ENCODE data around the gene IGFL4. TPM values are rescaled to one million over a fixed set of nuclear protein-coding genes. Genes with fewer than 3 reads are reported as not detected.

Gene IGFL4
- total and polyA plus RNA-seq, 10 of the 15 experiments (the other 5 are each of a cell fraction or from before 2014, with no cell fraction given) = not detected

DNA sequence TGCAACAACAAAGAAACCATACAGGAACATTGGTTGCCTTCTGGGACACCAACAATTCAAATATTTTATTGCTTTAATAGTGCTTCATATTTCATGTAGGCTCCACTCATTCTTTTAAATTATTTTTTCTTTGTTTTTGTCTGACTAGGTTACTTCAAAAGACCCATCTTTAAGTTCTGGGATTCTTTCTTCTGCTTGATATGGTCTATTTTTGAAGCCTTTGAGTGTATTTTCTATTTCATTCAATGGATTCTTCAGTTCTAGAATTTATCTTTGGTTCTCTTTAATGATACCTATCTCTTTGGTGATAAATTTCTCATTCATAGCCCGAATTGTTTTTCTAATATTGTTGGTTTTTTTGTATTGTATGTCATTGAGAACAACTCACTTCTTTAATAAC lies 45.1 kb upstream of the IGFL4 start:
- no peaks in the 10 kb centered on the region for H3K4me1 ChIP-seq (ENCODE audit: control insufficient read depth, insufficient read depth, low read length)
- no peak for FAIRE-seq
- H3K36me3 ChIP-seq (ENCODE audit: control insufficient read depth in 2 of 2, insufficient read depth in 2 of 2, low read length in 1 of 2) = no peaks in the 10 kb centered on the region
- in situ Hi-C loops (cut with MboI) (no loop called here), intact Hi-C loops (cut with micrococcal nuclease; ENCODE audit: unreplicated experiment) (no loop called here)
- no TSS peak for BruUV-seq (replicated peaks)
- H3K4me3 ChIP-seq = no peak overlapping the region
- H4K20me1 ChIP-seq (ENCODE audit: control insufficient read depth, insufficient read depth) = no peaks in the 10 kb centered on the region
- no peak for DNase-seq (ENCODE audit: low read depth, low spot score)
- ATAC-seq = no peak
- ChIA-PET SMC1A (ENCODE audit: uncharacterized antibody, unreplicated experiment) (no interaction called here), RAD21 (ENCODE audit: unreplicated experiment) (no interaction called here), POLR2A (no interaction called here), CTCF (interaction anchor here (0.9 kb wide), 1 partner anchor 102 kb away, joined by 3 read pairs; no protein-coding TSS in a partner anchor)
- H3K4me2 ChIP-seq (ENCODE audit: control insufficient read depth, insufficient read depth) = no peak overlapping the region
- peaks cover 0 to 3% of the 10 kb centered on the region in 2 experiments; a peak in 2 of 4 replicates for H3K27me3 ChIP-seq (replicated peaks in 1 of 2; ENCODE audit: control insufficient read depth in 2 of 2, insufficient read depth in 2 of 2, low read length in 1 of 2)
- no peak overlapping the region for H2AFZ ChIP-seq (ENCODE audit: control insufficient read depth, low read depth, low read length)
- peaks cover 3% of the 10 kb centered on the region; the same call in 1 of the 3 replicates for H3K9me3 ChIP-seq (replicated peaks; ENCODE audit: control insufficient read depth, insufficient read depth, low read length)
- 4% methylated on average over 1 of the region's 1 CpG for WGBS (ENCODE audit: insufficient coverage, insufficient replicate concordance, low lambda C conversion rate, missing lambda C conversion rate)
- no peaks in the 10 kb centered on the region for H3K79me2 ChIP-seq (ENCODE audit: control insufficient read depth, insufficient read depth, low read length)
- H3K9ac ChIP-seq (ENCODE audit: control insufficient read depth, insufficient read depth, low read length) = no peak overlapping the region
- H3K27ac ChIP-seq (ENCODE audit: control insufficient read depth, insufficient read depth) = no peak overlapping the region
- TF ChIP-seq, protein P1, sequence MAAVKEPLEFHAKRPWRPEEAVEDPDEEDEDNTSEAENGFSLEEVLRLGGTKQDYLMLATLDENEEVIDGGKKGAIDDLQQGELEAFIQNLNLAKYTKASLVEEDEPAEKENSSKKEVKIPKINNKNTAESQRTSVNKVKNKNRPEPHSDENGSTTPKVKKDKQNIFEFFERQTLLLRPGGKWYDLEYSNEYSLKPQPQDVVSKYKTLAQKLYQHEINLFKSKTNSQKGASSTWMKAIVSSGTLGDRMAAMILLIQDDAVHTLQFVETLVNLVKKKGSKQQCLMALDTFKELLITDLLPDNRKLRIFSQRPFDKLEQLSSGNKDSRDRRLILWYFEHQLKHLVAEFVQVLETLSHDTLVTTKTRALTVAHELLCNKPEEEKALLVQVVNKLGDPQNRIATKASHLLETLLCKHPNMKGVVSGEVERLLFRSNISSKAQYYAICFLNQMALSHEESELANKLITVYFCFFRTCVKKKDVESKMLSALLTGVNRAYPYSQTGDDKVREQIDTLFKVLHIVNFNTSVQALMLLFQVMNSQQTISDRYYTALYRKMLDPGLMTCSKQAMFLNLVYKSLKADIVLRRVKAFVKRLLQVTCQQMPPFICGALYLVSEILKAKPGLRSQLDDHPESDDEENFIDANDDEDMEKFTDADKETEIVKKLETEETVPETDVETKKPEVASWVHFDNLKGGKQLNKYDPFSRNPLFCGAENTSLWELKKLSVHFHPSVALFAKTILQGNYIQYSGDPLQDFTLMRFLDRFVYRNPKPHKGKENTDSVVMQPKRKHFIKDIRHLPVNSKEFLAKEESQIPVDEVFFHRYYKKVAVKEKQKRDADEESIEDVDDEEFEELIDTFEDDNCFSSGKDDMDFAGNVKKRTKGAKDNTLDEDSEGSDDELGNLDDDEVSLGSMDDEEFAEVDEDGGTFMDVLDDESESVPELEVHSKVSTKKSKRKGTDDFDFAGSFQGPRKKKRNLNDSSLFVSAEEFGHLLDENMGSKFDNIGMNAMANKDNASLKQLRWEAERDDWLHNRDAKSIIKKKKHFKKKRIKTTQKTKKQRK (IDR thresholded peaks at IDR 0.05; ENCODE audit: low read depth, low read length) = no peak
- TF ChIP-seq, protein P2, sequence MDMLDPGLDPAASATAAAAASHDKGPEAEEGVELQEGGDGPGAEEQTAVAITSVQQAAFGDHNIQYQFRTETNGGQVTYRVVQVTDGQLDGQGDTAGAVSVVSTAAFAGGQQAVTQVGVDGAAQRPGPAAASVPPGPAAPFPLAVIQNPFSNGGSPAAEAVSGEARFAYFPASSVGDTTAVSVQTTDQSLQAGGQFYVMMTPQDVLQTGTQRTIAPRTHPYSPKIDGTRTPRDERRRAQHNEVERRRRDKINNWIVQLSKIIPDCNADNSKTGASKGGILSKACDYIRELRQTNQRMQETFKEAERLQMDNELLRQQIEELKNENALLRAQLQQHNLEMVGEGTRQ (IDR thresholded peaks at IDR 0.05; ENCODE audit: borderline replicate concordance, low read depth, low read length) = no peak
- TF ChIP-seq BHLHE40 (IDR thresholded peaks at IDR 0.05; ENCODE audit: borderline replicate concordance in 1 of 2, low read depth in 2 of 2, low read length in 1 of 2) = no peak
- no peak for TF ChIP-seq CREB1 (IDR thresholded peaks at IDR 0.05; ENCODE audit: low read depth)
- TF ChIP-seq EP300 (IDR thresholded peaks at IDR 0.05; ENCODE audit: borderline replicate concordance in 1 of 2, control insufficient read depth in 1 of 2, low read depth in 2 of 2, low read length in 2 of 2) = no peak
- no peak for TF ChIP-seq RELA (IDR thresholded peaks at IDR 0.05; ENCODE audit: borderline replicate concordance, partially characterized antibody)
- TF ChIP-seq SMC3 (IDR thresholded peaks at IDR 0.05; ENCODE audit: borderline replicate concordance, low read length) = no peak
- TF ChIP-seq KAT2A (conservative IDR thresholded peaks at IDR 0.05; ENCODE audit: control insufficient read depth, low read depth, low read length) = no peak
- TF ChIP-seq, protein P3, sequence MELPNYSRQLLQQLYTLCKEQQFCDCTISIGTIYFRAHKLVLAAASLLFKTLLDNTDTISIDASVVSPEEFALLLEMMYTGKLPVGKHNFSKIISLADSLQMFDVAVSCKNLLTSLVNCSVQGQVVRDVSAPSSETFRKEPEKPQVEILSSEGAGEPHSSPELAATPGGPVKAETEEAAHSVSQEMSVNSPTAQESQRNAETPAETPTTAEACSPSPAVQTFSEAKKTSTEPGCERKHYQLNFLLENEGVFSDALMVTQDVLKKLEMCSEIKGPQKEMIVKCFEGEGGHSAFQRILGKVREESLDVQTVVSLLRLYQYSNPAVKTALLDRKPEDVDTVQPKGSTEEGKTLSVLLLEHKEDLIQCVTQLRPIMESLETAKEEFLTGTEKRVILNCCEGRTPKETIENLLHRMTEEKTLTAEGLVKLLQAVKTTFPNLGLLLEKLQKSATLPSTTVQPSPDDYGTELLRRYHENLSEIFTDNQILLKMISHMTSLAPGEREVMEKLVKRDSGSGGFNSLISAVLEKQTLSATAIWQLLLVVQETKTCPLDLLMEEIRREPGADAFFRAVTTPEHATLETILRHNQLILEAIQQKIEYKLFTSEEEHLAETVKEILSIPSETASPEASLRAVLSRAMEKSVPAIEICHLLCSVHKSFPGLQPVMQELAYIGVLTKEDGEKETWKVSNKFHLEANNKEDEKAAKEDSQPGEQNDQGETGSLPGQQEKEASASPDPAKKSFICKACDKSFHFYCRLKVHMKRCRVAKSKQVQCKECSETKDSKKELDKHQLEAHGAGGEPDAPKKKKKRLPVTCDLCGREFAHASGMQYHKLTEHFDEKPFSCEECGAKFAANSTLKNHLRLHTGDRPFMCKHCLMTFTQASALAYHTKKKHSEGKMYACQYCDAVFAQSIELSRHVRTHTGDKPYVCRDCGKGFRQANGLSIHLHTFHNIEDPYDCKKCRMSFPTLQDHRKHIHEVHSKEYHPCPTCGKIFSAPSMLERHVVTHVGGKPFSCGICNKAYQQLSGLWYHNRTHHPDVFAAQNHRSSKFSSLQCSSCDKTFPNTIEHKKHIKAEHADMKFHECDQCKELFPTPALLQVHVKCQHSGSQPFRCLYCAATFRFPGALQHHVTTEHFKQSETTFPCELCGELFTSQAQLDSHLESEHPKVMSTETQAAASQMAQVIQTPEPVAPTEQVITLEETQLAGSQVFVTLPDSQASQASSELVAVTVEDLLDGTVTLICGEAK (IDR thresholded peaks at IDR 0.05; ENCODE audit: borderline replicate concordance) = no peak
- TF ChIP-seq IRF4 (IDR thresholded peaks at IDR 0.05; ENCODE audit: low read depth, low read length) = no peak
- no peak for TF ChIP-seq CHD4 (IDR thresholded peaks at IDR 0.05)
- TF ChIP-seq EGR1 (IDR thresholded peaks at IDR 0.05; ENCODE audit: borderline replicate concordance in 1 of 2, low read depth in 2 of 2, low read length in 2 of 2) = no peak
- TF ChIP-seq, protein P4, sequence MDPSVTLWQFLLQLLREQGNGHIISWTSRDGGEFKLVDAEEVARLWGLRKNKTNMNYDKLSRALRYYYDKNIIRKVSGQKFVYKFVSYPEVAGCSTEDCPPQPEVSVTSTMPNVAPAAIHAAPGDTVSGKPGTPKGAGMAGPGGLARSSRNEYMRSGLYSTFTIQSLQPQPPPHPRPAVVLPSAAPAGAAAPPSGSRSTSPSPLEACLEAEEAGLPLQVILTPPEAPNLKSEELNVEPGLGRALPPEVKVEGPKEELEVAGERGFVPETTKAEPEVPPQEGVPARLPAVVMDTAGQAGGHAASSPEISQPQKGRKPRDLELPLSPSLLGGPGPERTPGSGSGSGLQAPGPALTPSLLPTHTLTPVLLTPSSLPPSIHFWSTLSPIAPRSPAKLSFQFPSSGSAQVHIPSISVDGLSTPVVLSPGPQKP (IDR thresholded peaks at IDR 0.05; ENCODE audit: low read depth, low read length) = no peak

All from GM12878 (cell line).